Fibroblast of skin of back (primary cell): ENCODE data around the gene FAM53B.

Experiments
- DNase-seq: peaks from one replicate; pipeline ENCODE4 v3.0.0-alpha.2; 2013

FAM53B gene

GRCh38 chr10:124573726-124574455 lies 170.3 kb downstream of the FAM53B start:
- DNase-seq: no peak

GRCh38 chr10:124572751-124573150 lies 171.4 kb downstream of the FAM53B start:
- DNase-seq: no peak

GRCh38 chr10:124570646-124571045 lies 173.5 kb downstream of the FAM53B start:
- DNase-seq: no peak

DNA sequence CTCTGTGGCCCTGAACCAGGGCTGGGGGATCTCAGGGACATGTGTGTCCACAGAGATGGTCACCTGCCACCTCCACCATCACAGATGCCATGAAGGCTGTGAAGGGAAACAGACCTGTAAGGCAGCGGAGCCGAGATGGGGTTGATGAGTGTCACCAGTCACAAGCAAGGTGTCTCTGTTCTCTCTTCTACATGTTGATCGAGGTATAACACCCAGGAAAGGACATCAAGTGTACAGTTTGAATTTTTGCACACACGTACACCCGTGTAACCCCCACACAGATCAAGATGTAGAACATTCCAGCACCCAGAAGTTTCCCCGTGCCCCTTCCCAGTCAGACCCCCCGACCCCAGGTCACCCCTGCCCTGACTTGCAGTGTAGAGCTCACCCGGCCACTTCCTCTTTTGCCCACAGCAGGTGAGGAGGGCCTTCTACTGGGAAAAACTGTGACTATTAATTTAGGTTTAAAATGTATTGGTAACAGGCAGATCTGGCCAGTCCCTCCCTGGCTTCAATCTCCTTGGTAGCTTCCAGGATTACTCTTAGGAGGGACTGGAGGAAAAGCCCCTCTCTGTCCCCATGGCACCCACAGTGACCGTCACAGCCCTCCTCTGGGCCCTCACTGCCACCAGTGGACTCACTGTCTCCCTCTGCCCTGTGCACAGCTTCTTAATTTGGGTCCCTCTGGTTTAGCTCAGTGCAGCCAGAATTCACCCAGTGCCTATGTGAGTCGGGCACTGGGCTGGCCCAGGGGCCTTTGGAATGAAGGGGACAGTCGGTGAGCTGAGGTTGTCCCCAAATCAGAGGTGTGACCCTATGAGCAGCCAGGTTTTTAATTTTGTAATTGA lies 174.3 kb downstream of the FAM53B start:
- no peak for DNase-seq
